ENCODE measurements around the gene KCNS3.

- TF ChIP-seq CTCF (IDR thresholded peaks at IDR 0.05), result no peak
- no peak for TF ChIP-seq POLR2AphosphoS5 (IDR thresholded peaks at IDR 0.05; ENCODE audit: low read depth, low read length)
Observed at GRCh38 chr2:17877811-17878280, 621 bp upstream of the KCNS3 start.

Measured in Panc1 (cell line).